IPS-15b (cell line): Measurements from ENCODE around the gene CDNF.

Source experiments
- H3K27me3 ChIP-seq: one replicate; pipeline ENCODE4 v1.6.1; 2013; ENCODE audit warnings: low read length; ENCODE audit not compliant: control insufficient read depth, insufficient read depth
- H3K36me3 ChIP-seq: one replicate; pipeline ENCODE4 v1.6.1; 2013; ENCODE audit warnings: low read length; ENCODE audit not compliant: control insufficient read depth, insufficient read depth
- H3K4me1 ChIP-seq: one replicate; pipeline ENCODE4 v1.6.1; 2013; ENCODE audit warnings: mild to moderate bottlenecking, low read length; ENCODE audit not compliant: control insufficient read depth, insufficient read depth
- H3K4me3 ChIP-seq: one replicate; pipeline ENCODE4 v1.5.1; 2013; ENCODE audit warnings: low read depth, low read length
- H3K9ac ChIP-seq: one replicate; pipeline ENCODE4 v1.6.1; 2013; ENCODE audit warnings: low read depth, mild to moderate bottlenecking, low read length
- H3K9me3 ChIP-seq: one replicate; pipeline ENCODE4 v1.6.1; 2013; ENCODE audit warnings: mild to moderate bottlenecking, low read length; ENCODE audit not compliant: control insufficient read depth, insufficient read depth

Gene CDNF

DNA sequence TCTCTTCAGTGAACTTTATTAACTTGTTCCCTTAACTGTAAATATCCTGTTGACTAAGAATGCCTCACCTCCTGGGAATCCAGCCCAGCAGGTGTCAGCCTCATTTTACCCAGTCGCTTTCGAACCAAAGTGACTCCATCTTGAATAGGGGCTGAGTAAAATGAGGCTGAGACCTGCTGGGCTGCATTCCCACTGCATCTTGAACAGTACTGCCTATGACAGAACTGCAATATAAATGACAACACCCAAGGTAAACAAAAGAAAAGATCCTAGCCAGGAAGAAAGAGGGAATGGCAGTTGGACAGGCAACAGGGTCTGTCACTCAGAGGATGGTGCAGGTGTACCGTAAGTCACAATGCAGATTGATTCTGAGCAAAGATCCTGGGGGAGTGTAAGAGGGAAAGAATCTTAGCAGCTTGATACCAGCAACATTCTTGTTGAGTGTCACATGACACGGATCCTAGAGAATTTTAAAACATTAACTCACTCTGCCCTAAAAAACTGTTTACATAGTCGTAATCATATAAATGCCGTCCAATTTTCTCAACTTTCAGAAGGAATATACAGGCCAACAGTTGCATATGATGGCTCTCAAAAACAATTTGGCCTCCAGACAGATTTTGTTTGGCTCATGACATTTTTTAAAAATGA, 58.7 kb downstream of the CDNF start:
- no peaks in the 10 kb centered on the region for H3K27me3 ChIP-seq
- H3K36me3 ChIP-seq = no peaks in the 10 kb centered on the region
- no peak overlapping the region for H3K9ac ChIP-seq
- H3K4me3 ChIP-seq = no peak overlapping the region
- no peaks in the 10 kb centered on the region for H3K9me3 ChIP-seq
- H3K4me1 ChIP-seq = no peaks in the 10 kb centered on the region

DNA sequence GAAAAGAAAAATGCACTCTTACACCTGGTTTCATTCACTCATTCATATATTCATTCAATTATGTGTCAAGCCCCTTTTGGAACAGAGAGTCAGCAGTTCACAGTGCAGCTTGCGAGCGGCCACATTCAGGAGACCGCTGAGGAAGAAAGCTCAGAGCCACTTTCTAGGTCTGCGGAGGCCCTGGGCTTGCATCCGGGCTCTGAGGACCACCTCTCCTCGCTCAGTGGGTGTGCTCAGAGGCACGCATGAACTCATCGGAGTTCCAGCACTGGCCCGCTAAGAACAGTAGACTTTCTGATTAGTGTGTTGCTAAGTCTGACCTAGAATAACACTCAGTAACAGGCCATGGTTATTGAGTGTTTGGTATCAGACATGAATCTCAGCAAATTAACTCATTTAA, 61.3 kb downstream of the CDNF start:
- Histone ChIP-seq H3K27me3 (no peaks in the 10 kb centered on the region), H3K9me3 (no peaks in the 10 kb centered on the region), H3K36me3 (no peaks in the 10 kb centered on the region), H3K4me1 (no peaks in the 10 kb centered on the region), H3K9ac (no peak overlapping the region), H3K4me3 (no peak overlapping the region)

GRCh38 chr10:14775656-14776055, 62.2 kb downstream of the CDNF start:
- H3K4me3 ChIP-seq = no peak overlapping the region
- H3K9ac ChIP-seq = no peak overlapping the region
- no peaks in the 10 kb centered on the region for H3K9me3 ChIP-seq
- no peaks in the 10 kb centered on the region for H3K27me3 ChIP-seq
- no peaks in the 10 kb centered on the region for H3K4me1 ChIP-seq
- H3K36me3 ChIP-seq = no peaks in the 10 kb centered on the region

GRCh38 chr10:14774797-14775196, 63.0 kb downstream of the CDNF start, which contains the start of gene FAM107B:
TSS of gene FAM107B (minus strand) at chr10:14774897. CDS start at chr10:14774663, 234 bp downstream.
- Histone ChIP-seq H3K4me3 (no peak within 1 kb of the TSS), H3K9ac (no peak within 1 kb of the TSS), H3K27me3 (no peaks in the 10 kb centered on the region), H3K36me3 (no peaks in the 10 kb centered on the region), H3K9me3 (no peaks in the 10 kb centered on the region), H3K4me1 (no peaks in the 10 kb centered on the region)

DNA sequence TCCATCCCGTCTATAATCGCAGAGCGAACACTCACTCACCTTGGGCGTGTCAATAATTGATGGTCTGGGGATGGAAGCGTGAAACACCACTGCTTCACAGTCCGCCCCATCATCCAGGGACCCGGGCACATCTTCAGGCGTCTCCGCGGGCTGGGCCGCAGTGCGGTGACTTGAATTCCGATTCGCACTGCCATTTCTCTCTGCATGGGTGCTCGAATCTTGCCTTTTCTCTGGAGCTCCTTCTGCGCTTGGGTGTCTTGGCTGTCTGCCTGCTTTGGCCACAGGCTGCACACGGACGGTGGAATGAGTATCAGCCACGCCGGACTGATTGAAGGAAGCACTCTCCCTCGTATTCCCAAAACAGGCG, 63.6 kb downstream of the CDNF start:
- H3K36me3 ChIP-seq = no peaks in the 10 kb centered on the region
- H3K9ac ChIP-seq = no peak overlapping the region
- H3K9me3 ChIP-seq = no peaks in the 10 kb centered on the region
- H3K4me1 ChIP-seq = no peaks in the 10 kb centered on the region
- H3K4me3 ChIP-seq = no peak overlapping the region
- H3K27me3 ChIP-seq = no peaks in the 10 kb centered on the region

DNA sequence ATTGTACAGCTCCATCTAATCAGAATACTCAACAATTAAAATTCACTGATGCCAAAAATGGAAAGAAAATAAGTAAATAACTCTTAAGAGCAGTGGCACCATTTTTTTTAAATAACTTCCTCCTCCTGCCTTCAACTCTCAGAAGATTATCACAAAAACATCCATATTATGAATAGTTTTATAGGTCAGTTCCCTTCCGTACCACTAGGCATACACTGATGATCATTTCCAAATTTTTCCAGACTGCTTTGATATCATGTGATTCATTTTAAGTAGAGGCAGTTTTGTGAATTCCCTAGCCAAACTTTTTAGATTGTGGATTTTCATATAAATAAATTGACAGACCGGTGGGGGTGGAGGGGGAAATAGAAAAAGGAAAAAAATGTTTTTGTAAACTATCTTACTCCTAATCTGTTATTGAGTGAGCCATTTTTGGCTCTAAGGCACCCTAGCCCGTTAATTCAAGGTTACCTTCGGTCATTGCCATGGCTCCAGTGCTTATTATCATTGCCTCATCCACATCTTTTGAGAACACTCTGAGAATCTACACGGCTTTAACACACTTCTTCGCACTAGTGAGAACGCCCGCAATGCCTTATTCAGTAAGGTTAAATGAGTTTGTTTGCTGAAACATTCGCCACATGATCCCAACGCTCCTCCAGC, 64.2 kb downstream of the CDNF start:
- H3K27me3 ChIP-seq = no peaks in the 10 kb centered on the region
- no peak overlapping the region for H3K4me3 ChIP-seq
- no peaks in the 10 kb centered on the region for H3K9me3 ChIP-seq
- no peaks in the 10 kb centered on the region for H3K4me1 ChIP-seq
- H3K9ac ChIP-seq = no peak overlapping the region
- no peaks in the 10 kb centered on the region for H3K36me3 ChIP-seq

DNA sequence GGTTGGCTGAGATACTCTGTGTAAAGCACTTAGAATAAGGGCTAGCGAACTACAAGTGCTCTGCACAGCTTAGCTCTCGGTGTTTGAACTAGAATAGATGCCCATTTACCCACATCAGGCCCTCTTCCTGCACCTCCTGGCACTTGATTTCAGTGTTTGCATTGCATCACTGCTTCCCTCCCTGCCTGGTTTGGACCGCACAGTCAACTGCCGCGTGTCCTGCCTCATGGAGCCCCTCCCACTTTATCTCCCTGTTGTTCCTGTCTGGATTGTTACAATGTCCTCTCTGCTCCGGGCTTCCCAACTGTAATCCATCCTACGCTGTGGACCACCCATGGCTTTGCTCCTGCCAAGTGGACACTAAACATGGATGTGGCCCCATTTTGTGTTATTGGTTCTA, 65.4 kb downstream of the CDNF start:
- Histone ChIP-seq H3K4me1 (no peaks in the 10 kb centered on the region), H3K4me3 (no peak overlapping the region), H3K27me3 (no peaks in the 10 kb centered on the region), H3K36me3 (no peaks in the 10 kb centered on the region), H3K9me3 (no peaks in the 10 kb centered on the region), H3K9ac (no peak overlapping the region)

DNA sequence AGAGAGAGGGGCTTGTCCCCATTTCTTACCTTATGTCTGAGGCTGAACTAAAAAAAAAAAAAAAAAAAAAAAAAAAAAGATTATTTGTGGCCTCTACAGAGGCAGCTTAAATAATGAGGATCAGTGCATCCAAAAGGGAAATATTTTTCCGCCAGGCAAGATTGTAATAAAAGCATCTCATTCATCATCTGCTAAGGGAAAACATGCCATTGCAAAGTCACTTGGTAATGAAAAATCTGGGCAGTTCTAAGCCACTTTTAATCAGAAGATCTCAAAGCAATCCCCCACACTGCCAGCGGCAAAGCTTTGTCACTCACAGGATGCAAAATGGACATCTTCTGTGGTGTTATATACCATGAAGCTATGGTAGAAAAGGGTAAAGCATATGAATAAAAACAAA, 66.9 kb downstream of the CDNF start:
- H3K27me3 ChIP-seq = no peaks in the 10 kb centered on the region
- H3K9me3 ChIP-seq = no peaks in the 10 kb centered on the region
- H3K36me3 ChIP-seq = no peaks in the 10 kb centered on the region
- no peaks in the 10 kb centered on the region for H3K4me1 ChIP-seq
- H3K9ac ChIP-seq = no peak overlapping the region
- H3K4me3 ChIP-seq = no peak overlapping the region
